Progenitor cell of endocrine pancreas (in vitro differentiated cells): ENCODE measurements around the gene MTRR. TPM values are rescaled to one million over a fixed set of nuclear protein-coding genes. Genes with fewer than 3 reads are reported as not detected.

Experiments used
- DNase-seq: peaks from one replicate; pipeline ENCODE4 v3.0.0; 2021; ENCODE audit warnings: low spot score; ENCODE audit not compliant: unreplicated experiment
- H3K27ac Mint-ChIP-seq: 2 replicates; pipeline ENCODE4 v1.8.0; 2021; ENCODE audit warnings: mild to moderate bottlenecking, moderate library complexity, mixed read lengths
- H3K27me3 Mint-ChIP-seq: 2 replicates; pipeline ENCODE4 v1.8.0; 2021; ENCODE audit warnings: mixed read lengths
- H3K36me3 Mint-ChIP-seq: 2 replicates; pipeline ENCODE4 v1.8.0; 2022; ENCODE audit warnings: mixed read lengths; ENCODE audit not compliant: insufficient read depth
- H3K4me1 Mint-ChIP-seq: 2 replicates; pipeline ENCODE4 v1.8.0; 2021; ENCODE audit warnings: low read depth, mixed read lengths
- H3K4me3 Mint-ChIP-seq: 2 replicates; pipeline ENCODE4 v1.8.0; 2021; ENCODE audit warnings: low read depth, mild to moderate bottlenecking, moderate library complexity, mixed read lengths
- H3K9me3 Mint-ChIP-seq: 2 replicates; pipeline ENCODE4 v1.8.0; 2021; ENCODE audit warnings: low read depth, mixed read lengths
- CTCF ChIP-seq: fragments of 200-600 bp; sonication (generic); IDR thresholded peaks from one replicate; pipeline ENCODE4 v1.5.0; 2021; ENCODE audit warnings: antibody characterized with exemption, mild to moderate bottlenecking; ENCODE audit not compliant: unreplicated experiment
- total RNA-seq: library from RNA; stranded (reverse); gene quantifications from 2 replicates; pipeline ENCODE4 v1.2.1, GENCODE V29; 2021

Gene MTRR
- total RNA-seq, 1 donor from 2014 or later = 49.3 TPM

GRCh38 chr5:7886849-7887475 is 18.0 kb downstream of the MTRR start:
- TF ChIP-seq CTCF = peak; percentile 69
- no peak overlapping the region for H3K4me3 Mint-ChIP-seq
- no peaks in the 10 kb centered on the region for H3K27me3 Mint-ChIP-seq
- no peak for DNase-seq
- H3K4me1 Mint-ChIP-seq = no peaks in the 10 kb centered on the region
- no peaks in the 10 kb centered on the region for H3K9me3 Mint-ChIP-seq
- no peak overlapping the region for H3K27ac Mint-ChIP-seq
- peaks cover 23% of the 10 kb centered on the region for H3K36me3 Mint-ChIP-seq

GRCh38 chr5:7888901-7889300 is 20.0 kb downstream of the MTRR start:
- DNase-seq = no peak
- Mint-ChIP-seq H3K4me1 (no peaks in the 10 kb centered on the region), H3K27me3 (no peaks in the 10 kb centered on the region), H3K4me3 (no peak overlapping the region), H3K9me3 (no peaks in the 10 kb centered on the region), H3K27ac (no peak overlapping the region), H3K36me3 (peaks cover 37% of the 10 kb centered on the region)
- no peak for TF ChIP-seq CTCF

- Mint-ChIP-seq H3K4me3 (no peak overlapping the region), H3K27me3 (no peaks in the 10 kb centered on the region), H3K27ac (peak overlapping the region; percentile 7), H3K36me3 (peaks cover 50% of the 10 kb centered on the region), H3K4me1 (no peaks in the 10 kb centered on the region), H3K9me3 (no peaks in the 10 kb centered on the region)
- no peak for DNase-seq
- no peak for TF ChIP-seq CTCF
Observed at GRCh38 chr5:7894439-7894838, 25.5 kb downstream of the MTRR start.

GRCh38 chr5:7894860-7895259 is 25.9 kb downstream of the MTRR start:
- Mint-ChIP-seq H3K36me3 (peaks cover 53% of the 10 kb centered on the region), H3K4me1 (no peaks in the 10 kb centered on the region), H3K27me3 (no peaks in the 10 kb centered on the region), H3K4me3 (no peak overlapping the region), H3K9me3 (no peaks in the 10 kb centered on the region), H3K27ac (peak overlapping the region; percentile 7)
- no peak for TF ChIP-seq CTCF
- no peak for DNase-seq

GRCh38 chr5:7897014-7897600 is 28.2 kb downstream of the MTRR start:
- no peak for DNase-seq
- Mint-ChIP-seq H3K4me1 (no peaks in the 10 kb centered on the region), H3K36me3 (peaks cover 49% of the 10 kb centered on the region), H3K4me3 (no peak overlapping the region), H3K27ac (no peak overlapping the region), H3K9me3 (no peaks in the 10 kb centered on the region), H3K27me3 (no peaks in the 10 kb centered on the region)
- TF ChIP-seq CTCF = peak; percentile 52
